SK-N-SH (cell line): ENCODE data around the gene KIF20B. TPM values are rescaled to one million over a fixed set of nuclear protein-coding genes. Genes with fewer than 3 reads are reported as not detected.

Source experiments
- CTCF ChIA-PET: fragments of 300-600, 350-600 bp; formaldehyde crosslinking; extraction: SDS; loops from one replicate; lab custom pipeline; 2021; lab: Yijun Ruan, JAX
- POLR2A ChIA-PET: fragments of 350-600 bp; sonication (Branson Sonifier 250); formaldehyde crosslinking; extraction: SDS; loops from one replicate; lab custom pipeline; 2020; ENCODE audit warnings: antibody characterized with exemption, inconsistent platforms; lab: Yijun Ruan, JAX
- DNase-seq: peaks from one replicate; pipeline ENCODE4 v3.0.0; 2012
- H2AFZ ChIP-seq: fragments of 200-600 bp; sonication (generic); 2 replicates; pipeline ENCODE4 v1.8.1; 2016; ENCODE audit warnings: antibody characterized with exemption, mild to moderate bottlenecking, low read depth
- H3F3A ChIP-seq: fragments of 200-600 bp; sonication (generic); replicated peaks from 2 replicates; pipeline ENCODE3; 2016; ENCODE audit warnings: antibody characterized with exemption, mild to moderate bottlenecking; ENCODE audit not compliant: insufficient read depth
- H3K27ac ChIP-seq, 2 experiments: fragments of 200-500 bp in 1 of 2; fragments of 200-600 bp in 1 of 2; sonication (Bioruptor generic) in 1 of 2; sonication (generic), shearing (Covaris generic) in 1 of 2; 2 replicates each; pipeline versions ENCODE4 v1.5.1 to v1.6.1; 2014 to 2016; ENCODE audit warnings: low read depth in 2 of 2, inconsistent platforms in 1 of 2, low read length in 1 of 2, mild to moderate bottlenecking in 1 of 2, mixed read lengths in 1 of 2
- H3K27me3 ChIP-seq: fragments of 200-600 bp; sonication (generic), shearing (Covaris generic); 2 replicates; pipeline ENCODE4 v1.6.1; 2016; ENCODE audit warnings: mixed run types; ENCODE audit not compliant: insufficient read depth
- H3K36me3 ChIP-seq, 2 experiments: fragments of 200-500 bp in 1 of 2; fragments of 200-600 bp in 1 of 2; sonication (Bioruptor generic) in 1 of 2; sonication (generic) in 1 of 2; replicated peaks in 1 of 2; 2 replicates each; pipeline versions ENCODE3 to v1.5.1; 2014 to 2016; ENCODE audit warnings: low read length in 1 of 2, mild to moderate bottlenecking in 1 of 2; ENCODE audit not compliant: insufficient read depth in 2 of 2, control insufficient read depth in 1 of 2
- H3K4me1 ChIP-seq, 2 experiments: fragments of 200-500 bp in 1 of 2; fragments of 200-600 bp in 1 of 2; sonication (Bioruptor generic) in 1 of 2; sonication (generic), shearing (Covaris generic) in 1 of 2; 2 replicates each; pipeline versions ENCODE4 v1.5.1 to v1.6.1; 2014 to 2016; ENCODE audit warnings: low read depth in 1 of 2, low read length in 1 of 2, mixed run types in 1 of 2; ENCODE audit not compliant: insufficient read depth in 2 of 2, control insufficient read depth in 1 of 2
- H3K4me2 ChIP-seq: fragments of 200-600 bp; sonication (generic), shearing (Covaris generic); 2 replicates; pipeline ENCODE4 v1.6.1; 2017; ENCODE audit warnings: mixed run types
- H3K4me3 ChIP-seq, 2 experiments: fragments of 200-500 bp in 1 of 2; fragments of 200-600 bp in 1 of 2; sonication (Bioruptor generic) in 1 of 2; sonication (generic), shearing (Covaris generic) in 1 of 2; 2 replicates each; pipeline versions ENCODE4 v1.5.1 to v1.8.1; 2014 to 2016; ENCODE audit warnings: low read depth in 2 of 2, inconsistent platforms in 1 of 2, low read length in 1 of 2, mild to moderate bottlenecking in 1 of 2, mixed read lengths in 1 of 2, moderate library complexity in 1 of 2
- H3K79me2 ChIP-seq: fragments of 200-600 bp; sonication (generic); 2 replicates; pipeline ENCODE4 v1.8.1; 2017; ENCODE audit warnings: mild to moderate bottlenecking; ENCODE audit not compliant: insufficient read depth
- H3K9ac ChIP-seq: fragments of 200-600 bp; sonication (generic); 2 replicates; pipeline ENCODE4 v1.6.1; 2017; ENCODE audit warnings: mixed run types
- H3K9me2 ChIP-seq: fragments of 200-600 bp; sonication (generic); 2 replicates; pipeline ENCODE4 v1.6.1; 2017; ENCODE audit warnings: mixed run types
- H3K9me3 ChIP-seq: fragments of 200-600 bp; sonication (generic); 2 replicates; pipeline ENCODE4 v1.6.1; 2017; ENCODE audit warnings: mixed run types, mild to moderate bottlenecking, moderate library complexity
- H4K20me1 ChIP-seq: fragments of 200-600 bp; sonication (generic); 2 replicates; pipeline ENCODE4 v1.6.1; 2017; ENCODE audit warnings: mild to moderate bottlenecking, mixed run types; ENCODE audit not compliant: insufficient read depth
- CHD2 ChIP-seq: fragments of 150-350 bp; IDR thresholded peaks from 2 replicates; pipeline ENCODE4 v1.6.1; 2018; ENCODE audit warnings: low read length; ENCODE audit not compliant: partially characterized antibody
- ELF1 ChIP-seq: IDR thresholded peaks from 2 replicates; pipeline ENCODE4 v1.4.0; 2012
- FOSL2 ChIP-seq: IDR thresholded peaks from 2 replicates; pipeline ENCODE4 v1.4.0; 2012; ENCODE audit warnings: low read depth, mild to moderate bottlenecking, moderate library complexity, borderline replicate concordance
- GABPA ChIP-seq: IDR thresholded peaks from 2 replicates; pipeline ENCODE4 v1.4.0; 2012; ENCODE audit warnings: low read depth, mild to moderate bottlenecking
- GATA2 ChIP-seq: sonication (generic); formaldehyde crosslinking; IDR thresholded peaks from 2 replicates; pipeline ENCODE4 v1.5.0; 2020; ENCODE audit warnings: mild to moderate bottlenecking, missing genetic modification reagents
- RAD21 ChIP-seq: IDR thresholded peaks from 2 replicates; pipeline ENCODE4 v1.6.1; 2012; ENCODE audit warnings: mild to moderate bottlenecking, low read length
- RXRA ChIP-seq: IDR thresholded peaks from 2 replicates; pipeline ENCODE4 v1.4.0; 2012; ENCODE audit warnings: low read depth, mild to moderate bottlenecking, borderline replicate concordance
- TEAD4 ChIP-seq: IDR thresholded peaks from 2 replicates; pipeline ENCODE4 v1.4.0; 2012; ENCODE audit warnings: mild to moderate bottlenecking, borderline replicate concordance; ENCODE audit not compliant: insufficient read depth
- WGBS: methylation state at CpG from one replicate; pipeline ENCODE4 v1.1.6; 2017; ENCODE audit warnings: low lambda C conversion rate; 5-methylcytosine and 5-hydroxymethylcytosine counted together
- polyA plus RNA-seq, 3 experiments: library from polyadenylated mRNA; depleted of rRNA; stranded (reverse); fragments of >200 nt; gene quantifications; 2 replicates each; pipeline ENCODE4 v1.2.3, GENCODE V29; 2012
- TF ChIP-seq, protein P1 (sequence below): fragments of 200-600 bp; sonication (generic); IDR thresholded peaks from 2 replicates; pipeline ENCODE4 v1.6.1; 2017; ENCODE audit warnings: antibody characterized with exemption, mild to moderate bottlenecking, moderate library complexity
- TF ChIP-seq, protein P2 (sequence below): IDR thresholded peaks from 2 replicates; pipeline ENCODE4 v1.4.0; 2012; ENCODE audit warnings: low read depth, borderline replicate concordance
- TF ChIP-seq, protein P3 (sequence below): fragments of 150-350 bp; IDR thresholded peaks from 2 replicates; pipeline ENCODE4 v1.6.1; 2017; ENCODE audit warnings: antibody characterized with exemption, low read length, low read depth, borderline replicate concordance
- TF ChIP-seq, protein P4 (sequence below): IDR thresholded peaks from 2 replicates; pipeline ENCODE4 v1.6.1; 2012; ENCODE audit warnings: mild to moderate bottlenecking, low read depth, low read length, moderate library complexity

The KIF20B gene
- polyA plus RNA-seq, 1 of the 3 experiments (the other 2 are of a cell fraction), result 1.5 TPM

DNA sequence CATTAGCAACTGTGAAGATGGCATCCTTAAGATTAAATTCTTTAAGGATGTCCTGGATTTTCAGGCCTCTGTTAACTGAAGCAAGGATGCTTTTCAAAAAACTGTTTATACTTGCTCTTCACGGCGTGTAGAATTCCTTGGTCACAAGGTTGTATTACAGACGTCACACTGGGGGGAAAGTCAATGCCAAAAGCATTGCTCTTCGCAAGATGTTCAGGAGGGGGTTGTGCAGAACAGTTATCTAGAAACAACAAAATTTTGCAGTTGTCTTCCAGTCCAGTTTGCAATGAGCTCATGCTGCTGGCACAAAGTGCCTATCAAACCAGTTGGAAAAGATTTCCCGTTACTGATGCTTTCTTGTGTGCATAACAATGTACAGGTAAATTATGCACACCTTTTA, 8.2 kb upstream of the KIF20B start:
- no peaks in the 10 kb centered on the region for H3K79me2 ChIP-seq
- H3K27ac ChIP-seq, result no peak overlapping the region
- H3K9ac ChIP-seq, result no peak overlapping the region
- 94% methylated on average over 5 of the region's 5 CpGs for WGBS
- H3K9me3 ChIP-seq, result no peaks in the 10 kb centered on the region
- ChIA-PET CTCF (no interaction called here), POLR2A (no interaction called here)
- no peak for DNase-seq
- H3K9me2 ChIP-seq, result no peaks in the 10 kb centered on the region
- no peak overlapping the region for H3K4me2 ChIP-seq
- no peaks in the 10 kb centered on the region for H3K27me3 ChIP-seq
- no peaks in the 10 kb centered on the region for H3K4me1 ChIP-seq
- no peak for TF ChIP-seq RXRA
- no peak for TF ChIP-seq GATA2 (CRISPR knock-in tag)
- TF ChIP-seq, protein P1, sequence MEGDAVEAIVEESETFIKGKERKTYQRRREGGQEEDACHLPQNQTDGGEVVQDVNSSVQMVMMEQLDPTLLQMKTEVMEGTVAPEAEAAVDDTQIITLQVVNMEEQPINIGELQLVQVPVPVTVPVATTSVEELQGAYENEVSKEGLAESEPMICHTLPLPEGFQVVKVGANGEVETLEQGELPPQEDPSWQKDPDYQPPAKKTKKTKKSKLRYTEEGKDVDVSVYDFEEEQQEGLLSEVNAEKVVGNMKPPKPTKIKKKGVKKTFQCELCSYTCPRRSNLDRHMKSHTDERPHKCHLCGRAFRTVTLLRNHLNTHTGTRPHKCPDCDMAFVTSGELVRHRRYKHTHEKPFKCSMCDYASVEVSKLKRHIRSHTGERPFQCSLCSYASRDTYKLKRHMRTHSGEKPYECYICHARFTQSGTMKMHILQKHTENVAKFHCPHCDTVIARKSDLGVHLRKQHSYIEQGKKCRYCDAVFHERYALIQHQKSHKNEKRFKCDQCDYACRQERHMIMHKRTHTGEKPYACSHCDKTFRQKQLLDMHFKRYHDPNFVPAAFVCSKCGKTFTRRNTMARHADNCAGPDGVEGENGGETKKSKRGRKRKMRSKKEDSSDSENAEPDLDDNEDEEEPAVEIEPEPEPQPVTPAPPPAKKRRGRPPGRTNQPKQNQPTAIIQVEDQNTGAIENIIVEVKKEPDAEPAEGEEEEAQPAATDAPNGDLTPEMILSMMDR, result no peak
- no peak for TF ChIP-seq TEAD4
- TF ChIP-seq, protein P2, sequence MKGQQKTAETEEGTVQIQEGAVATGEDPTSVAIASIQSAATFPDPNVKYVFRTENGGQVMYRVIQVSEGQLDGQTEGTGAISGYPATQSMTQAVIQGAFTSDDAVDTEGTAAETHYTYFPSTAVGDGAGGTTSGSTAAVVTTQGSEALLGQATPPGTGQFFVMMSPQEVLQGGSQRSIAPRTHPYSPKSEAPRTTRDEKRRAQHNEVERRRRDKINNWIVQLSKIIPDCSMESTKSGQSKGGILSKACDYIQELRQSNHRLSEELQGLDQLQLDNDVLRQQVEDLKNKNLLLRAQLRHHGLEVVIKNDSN, result no peak
- TF ChIP-seq FOSL2, result no peak
- no peak for TF ChIP-seq ELF1
- TF ChIP-seq, protein P3, sequence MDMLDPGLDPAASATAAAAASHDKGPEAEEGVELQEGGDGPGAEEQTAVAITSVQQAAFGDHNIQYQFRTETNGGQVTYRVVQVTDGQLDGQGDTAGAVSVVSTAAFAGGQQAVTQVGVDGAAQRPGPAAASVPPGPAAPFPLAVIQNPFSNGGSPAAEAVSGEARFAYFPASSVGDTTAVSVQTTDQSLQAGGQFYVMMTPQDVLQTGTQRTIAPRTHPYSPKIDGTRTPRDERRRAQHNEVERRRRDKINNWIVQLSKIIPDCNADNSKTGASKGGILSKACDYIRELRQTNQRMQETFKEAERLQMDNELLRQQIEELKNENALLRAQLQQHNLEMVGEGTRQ, result no peak
- TF ChIP-seq, protein P4, sequence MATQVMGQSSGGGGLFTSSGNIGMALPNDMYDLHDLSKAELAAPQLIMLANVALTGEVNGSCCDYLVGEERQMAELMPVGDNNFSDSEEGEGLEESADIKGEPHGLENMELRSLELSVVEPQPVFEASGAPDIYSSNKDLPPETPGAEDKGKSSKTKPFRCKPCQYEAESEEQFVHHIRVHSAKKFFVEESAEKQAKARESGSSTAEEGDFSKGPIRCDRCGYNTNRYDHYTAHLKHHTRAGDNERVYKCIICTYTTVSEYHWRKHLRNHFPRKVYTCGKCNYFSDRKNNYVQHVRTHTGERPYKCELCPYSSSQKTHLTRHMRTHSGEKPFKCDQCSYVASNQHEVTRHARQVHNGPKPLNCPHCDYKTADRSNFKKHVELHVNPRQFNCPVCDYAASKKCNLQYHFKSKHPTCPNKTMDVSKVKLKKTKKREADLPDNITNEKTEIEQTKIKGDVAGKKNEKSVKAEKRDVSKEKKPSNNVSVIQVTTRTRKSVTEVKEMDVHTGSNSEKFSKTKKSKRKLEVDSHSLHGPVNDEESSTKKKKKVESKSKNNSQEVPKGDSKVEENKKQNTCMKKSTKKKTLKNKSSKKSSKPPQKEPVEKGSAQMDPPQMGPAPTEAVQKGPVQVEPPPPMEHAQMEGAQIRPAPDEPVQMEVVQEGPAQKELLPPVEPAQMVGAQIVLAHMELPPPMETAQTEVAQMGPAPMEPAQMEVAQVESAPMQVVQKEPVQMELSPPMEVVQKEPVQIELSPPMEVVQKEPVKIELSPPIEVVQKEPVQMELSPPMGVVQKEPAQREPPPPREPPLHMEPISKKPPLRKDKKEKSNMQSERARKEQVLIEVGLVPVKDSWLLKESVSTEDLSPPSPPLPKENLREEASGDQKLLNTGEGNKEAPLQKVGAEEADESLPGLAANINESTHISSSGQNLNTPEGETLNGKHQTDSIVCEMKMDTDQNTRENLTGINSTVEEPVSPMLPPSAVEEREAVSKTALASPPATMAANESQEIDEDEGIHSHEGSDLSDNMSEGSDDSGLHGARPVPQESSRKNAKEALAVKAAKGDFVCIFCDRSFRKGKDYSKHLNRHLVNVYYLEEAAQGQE, result no peak
- no peak for TF ChIP-seq RAD21
- TF ChIP-seq CHD2, result no peak
- TF ChIP-seq GABPA, result no peak
- no peaks in the 10 kb centered on the region for H3K36me3 ChIP-seq
- no peak overlapping the region for H2AFZ ChIP-seq
- no peaks in the 10 kb centered on the region for H4K20me1 ChIP-seq
- H3F3A ChIP-seq, result no peaks in the 10 kb centered on the region
- H3K4me3 ChIP-seq, result no peak overlapping the region
